Measurements from ENCODE around the gene FILIP1L. TPM values are rescaled to one million over a fixed set of nuclear protein-coding genes. Genes with fewer than 3 reads are reported as not detected.

Gene FILIP1L
- total and polyA plus RNA-seq, 2 of the 4 experiments (the other 2 are of a cell fraction): 11.5 to 19.9 TPM

GRCh38 chr3:100060685-100061484 is 53.4 kb downstream of the FILIP1L start:
- ATAC-seq (ENCODE audit: low read depth) (no peak), DNase-seq (no peak)
- Histone ChIP-seq H3K23ac (ENCODE audit: low read depth, low read length) (no peak overlapping the region), H2AK9ac (replicated peaks; ENCODE audit: low read depth, low read length, poor library complexity) (no peak overlapping the region), H3K9me1 (ENCODE audit: insufficient read depth, low read length) (peaks cover 3% of the 10 kb centered on the region; the same call in 1 of the 2 replicates), H3K18ac (ENCODE audit: low read depth, low read length) (peak overlapping the region; percentile 63; the same call in 1 of the 2 replicates), H3K4me2 (ENCODE audit: low read depth, low read length) (no peak overlapping the region; the same call in 1 of the 2 replicates), H3K79me1 (ENCODE audit: low read depth in 1 of 2, low read length in 2 of 2) (peaks cover 0 to 14% of the 10 kb centered on the region in 2 experiments; a peak in 2 of 4 replicates), H4K91ac (ENCODE audit: insufficient read depth, low read depth, low read length) (peak overlapping the region; percentile 14; the same call in 1 of the 2 replicates), H4K20me1 (ENCODE audit: insufficient read depth, low read length) (no peaks in the 10 kb centered on the region), H2BK5ac (ENCODE audit: low read depth, low read length, poor library complexity, severe bottlenecking) (no peak overlapping the region), H3K14ac (replicated peaks; ENCODE audit: low read depth, low read length) (no peak overlapping the region; the same call in 1 of the 2 replicates), H3K4ac (ENCODE audit: low read depth, low read length) (peak overlapping the region; percentile 67), H2BK20ac (ENCODE audit: low read depth, low read length) (peak overlapping the region; percentile 18), H3K4me3 (ENCODE audit: insufficient read depth, low read depth, low read length) (no peak overlapping the region), H3K9ac (ENCODE audit: low read depth, low read length) (no peak overlapping the region), H3K36me3 (ENCODE audit: control insufficient read depth, insufficient read depth, low read length) (no peaks in the 10 kb centered on the region), H3K56ac (ENCODE audit: extremely low read depth, insufficient read depth, low read length) (no peak overlapping the region), H4K5ac (ENCODE audit: low read depth, low read length) (peak overlapping the region; percentile 44), H4K8ac (ENCODE audit: low read depth in 2 of 2, low read length in 2 of 2) (peak overlapping the region in 1 of 2 experiments; percentile 24; a peak in 1 of 4 replicates), H3K27me3 (ENCODE audit: control insufficient read depth, insufficient read depth, low read length) (no peaks in the 10 kb centered on the region), H3K9me3 (ENCODE audit: control insufficient read depth, insufficient read depth, low read length) (no peaks in the 10 kb centered on the region), H3K27ac (ENCODE audit: insufficient read depth, low read length) (no peak overlapping the region), H3K4me1 (ENCODE audit: control insufficient read depth, insufficient read depth, low read length) (peaks cover 15% of the 10 kb centered on the region), H2AFZ (replicated peaks; ENCODE audit: low read length, poor library complexity) (no peak overlapping the region), H2BK120ac (ENCODE audit: low read depth, low read length) (no peak overlapping the region; the same call in 1 of the 2 replicates), H2BK15ac (ENCODE audit: low read depth, low read length) (no peak overlapping the region; the same call in 2 of the 3 replicates), H2AK5ac (ENCODE audit: low read depth, low read length) (peak overlapping the region; percentile 70; the same call in 1 of the 2 replicates)
- dilution Hi-C loops (cut with HindIII; ENCODE audit: low sequenced_read_pairs, unreplicated experiment): no loop called here
- POLR2A ChIA-PET (ENCODE audit: unreplicated experiment): no interaction called here
- TF ChIP-seq CEBPB (IDR thresholded peaks at IDR 0.05; ENCODE audit: low read depth, low read length) (no peak), RAD21 (IDR thresholded peaks at IDR 0.05; ENCODE audit: low read length) (no peak), SMC3 (IDR thresholded peaks at IDR 0.05; ENCODE audit: low read depth, low read length) (no peak), POLR2A (IDR thresholded peaks at IDR 0.05; ENCODE audit: low read depth, low read length) (no peak), USF2 (IDR thresholded peaks at IDR 0.05; ENCODE audit: low read depth, low read length) (no peak), FOS (IDR thresholded peaks at IDR 0.05; ENCODE audit: low read depth, low read length) (no peak), NFE2L2 (IDR thresholded peaks at IDR 0.05; ENCODE audit: low read depth, low read length) (no peak), RCOR1 (IDR thresholded peaks at IDR 0.05; ENCODE audit: insufficient replicate concordance, low read length) (no peak), MAZ (IDR thresholded peaks at IDR 0.05; ENCODE audit: borderline replicate concordance, low read depth, low read length) (no peak), BHLHE40 (IDR thresholded peaks at IDR 0.05; ENCODE audit: low read depth, low read length) (no peak), CTCF (conservative IDR thresholded peaks at IDR 0.05; ENCODE audit: low read depth, low read length) (no peak), MXI1 (IDR thresholded peaks at IDR 0.05; ENCODE audit: borderline replicate concordance, low read depth, low read length) (no peak), RFX5 (IDR thresholded peaks at IDR 0.05; ENCODE audit: low read depth, low read length) (no peak), CHD1 (IDR thresholded peaks at IDR 0.05; ENCODE audit: low read depth, low read length) (no peak)
- BruUV-seq (replicated peaks): no TSS peak
- in situ Hi-C loops (cut with MboI; ENCODE audit: low sequenced_read_pairs): loop anchor here (10.0 to 25.0 kb wide), 3 partner anchors 99 to 199 kb away; no protein-coding TSS in a partner anchor
- CTCF ChIA-PET: no interaction called here
- WGBS, 2 experiments (ENCODE audit: extremely low coverage in 2 of 2, insufficient read length in 1 of 2): no CpG with 5 or more reads among the region's 7 CpGs
- intact Hi-C loops (cut with micrococcal nuclease): no loop called here

Measured in IMR-90 (cell line).